Measurements from ENCODE around the gene TBC1D1.
A peak's percentile ranks its signal among the peaks of the same experiment; 100 is the strongest.

The TBC1D1 gene

GRCh38 chr4:38167973-38168372, 277.1 kb downstream of the TBC1D1 start:
- DNase-seq (ENCODE audit: low read depth in 2 of 2), result no peak

GRCh38 chr4:38169524-38169923, 278.6 kb downstream of the TBC1D1 start:
- DNase-seq (ENCODE audit: low read depth in 2 of 2), result no peak

- DNase-seq (ENCODE audit: low read depth in 2 of 2), result no peak
Measured at GRCh38 chr4:38170338-38171169, 279.7 kb downstream of the TBC1D1 start.

GRCh38 chr4:38172078-38172477, 281.2 kb downstream of the TBC1D1 start:
- no peak for DNase-seq (ENCODE audit: low read depth in 2 of 2)

- DNase-seq (ENCODE audit: low read depth in 2 of 2), result no peak
Measured at GRCh38 chr4:38173935-38174518, 283.1 kb downstream of the TBC1D1 start.

GRCh38 chr4:38174801-38175200, 283.9 kb downstream of the TBC1D1 start:
- no peak for DNase-seq (ENCODE audit: low read depth in 2 of 2)

- no peak for DNase-seq (ENCODE audit: low read depth in 2 of 2)
Measured at GRCh38 chr4:38176165-38176564, 285.3 kb downstream of the TBC1D1 start.

- DNase-seq (ENCODE audit: low read depth in 2 of 2), result peak in 1 of 2 donors; percentile 36
Measured at GRCh38 chr4:38177035-38177546, 286.2 kb downstream of the TBC1D1 start.

GRCh38 chr4:38177641-38178391, 286.9 kb downstream of the TBC1D1 start:
- peak in 1 of 2 donors; percentile 20 for DNase-seq (ENCODE audit: low read depth in 2 of 2)

GRCh38 chr4:38178392-38178995, 287.6 kb downstream of the TBC1D1 start:
- DNase-seq (ENCODE audit: low read depth in 2 of 2), result no peak

- DNase-seq (ENCODE audit: low read depth in 2 of 2), result peak; percentile 30 to 47
Measured at GRCh38 chr4:38179690-38180377, 288.9 kb downstream of the TBC1D1 start.

GRCh38 chr4:38180456-38180855, 289.6 kb downstream of the TBC1D1 start:
- no peak for DNase-seq (ENCODE audit: low read depth in 2 of 2)

- DNase-seq (ENCODE audit: low read depth in 2 of 2), result no peak
Measured at GRCh38 chr4:38181286-38181685, 290.4 kb downstream of the TBC1D1 start.

GRCh38 chr4:38182334-38182998, 291.6 kb downstream of the TBC1D1 start:
- DNase-seq (ENCODE audit: low read depth in 2 of 2), result no peak

- no peak for DNase-seq (ENCODE audit: low read depth in 2 of 2)
Measured at GRCh38 chr4:38184404-38184803, 293.5 kb downstream of the TBC1D1 start.

- DNase-seq (ENCODE audit: low read depth in 2 of 2), result no peak
Measured at GRCh38 chr4:38185406-38186144, 294.7 kb downstream of the TBC1D1 start.

- no peak for DNase-seq (ENCODE audit: low read depth in 2 of 2)
Measured at GRCh38 chr4:38188136-38188535, 297.3 kb downstream of the TBC1D1 start.

- DNase-seq (ENCODE audit: low read depth in 2 of 2), result no peak
Measured at GRCh38 chr4:38188631-38189101, 297.8 kb downstream of the TBC1D1 start.

All from stimulated activated CD8-positive, alpha-beta memory T cell treated with anti-CD3 and anti-CD28 coated beads, Interleukin-15, amount 100 ng/mL, for 4 hours (primary cell).